ENCODE measurements around the gene KRABD2.
"Not testable (repeated sequence)": the region's sequence is repeated elsewhere in the genome, so short reads cannot be mapped to it uniquely, and the experiment has no call there.

The KRABD2 gene

GRCh38 chr17:8405499-8406016 lies 29.1 kb upstream of the KRABD2 start:
- no peak for DNase-seq
- no peaks in the 10 kb centered on the region for H3K9me3 Mint-ChIP-seq
- no peaks in the 10 kb centered on the region for H3K36me3 Mint-ChIP-seq
- peaks cover 6 to 8% of the 10 kb centered on the region in 2 donors for H3K4me1 Mint-ChIP-seq
- peaks cover 28 to 33% of the 10 kb centered on the region in 2 donors for H3K27me3 Mint-ChIP-seq
- H3K27ac Mint-ChIP-seq: no peak overlapping the region
- no peak overlapping the region for H3K4me3 Mint-ChIP-seq
- ATAC-seq (replicated peaks): no peak

DNA sequence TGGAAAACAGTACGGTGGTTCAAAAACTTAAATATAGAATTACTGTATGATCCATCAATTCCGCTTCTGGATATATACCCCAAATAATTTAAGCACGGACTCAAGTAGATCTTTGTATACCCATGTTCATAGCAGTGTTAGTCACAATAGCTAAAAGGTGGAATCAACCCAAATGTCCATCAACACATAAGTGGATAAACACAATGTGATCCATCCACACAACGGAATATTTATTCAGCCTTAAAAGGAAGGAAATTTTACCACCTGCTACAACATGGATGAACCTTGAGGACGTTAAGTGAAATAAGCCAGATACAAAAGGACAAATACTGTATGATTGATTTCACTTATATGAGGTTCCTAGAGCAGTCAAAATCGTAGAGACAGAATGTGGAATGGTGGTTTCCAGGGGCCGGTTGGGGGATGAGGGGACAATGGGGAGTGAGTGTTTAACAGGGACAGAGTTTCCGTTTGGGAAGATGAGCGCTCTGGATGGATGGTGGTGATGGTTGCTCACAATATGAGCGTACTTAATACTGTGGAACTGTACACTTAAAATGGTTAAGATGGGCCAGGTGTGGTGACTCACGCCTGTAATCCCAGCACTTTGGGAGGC lies 26.5 kb upstream of the KRABD2 start:
- Mint-ChIP-seq H3K9me3 (no peaks in the 10 kb centered on the region), H3K36me3 (no peaks in the 10 kb centered on the region), H3K27me3 (peaks cover 26 to 31% of the 10 kb centered on the region in 2 donors), H3K27ac (no peak overlapping the region), H3K4me1 (no peaks in the 10 kb centered on the region), H3K4me3 (no peak overlapping the region)
- DNase-seq: no peak
- no peak for ATAC-seq (replicated peaks)

DNA sequence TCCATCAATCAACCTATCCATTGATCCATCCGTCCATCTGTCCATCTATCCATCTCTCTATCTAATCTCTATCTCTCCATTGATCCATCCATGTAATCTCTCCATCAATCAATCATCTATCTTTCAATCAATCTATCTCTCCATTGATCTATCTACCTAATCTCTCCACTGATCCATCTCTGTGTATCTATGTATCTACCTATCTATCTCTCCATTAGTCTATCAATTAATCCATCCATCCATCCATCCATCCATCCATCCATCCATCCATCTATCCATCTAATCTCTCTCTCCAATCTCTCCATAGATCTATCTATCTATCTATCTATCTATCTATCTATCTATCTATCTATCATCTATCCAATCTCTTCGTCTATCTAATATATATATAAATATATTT lies 24.6 kb upstream of the KRABD2 start:
- H3K4me1 Mint-ChIP-seq: no peaks in the 10 kb centered on the region
- DNase-seq: no peak
- H3K36me3 Mint-ChIP-seq: no peaks in the 10 kb centered on the region
- H3K27ac Mint-ChIP-seq: no peak overlapping the region
- H3K27me3 Mint-ChIP-seq: peaks cover 30 to 39% of the 10 kb centered on the region in 2 donors
- ATAC-seq (replicated peaks): no peak
- no peaks in the 10 kb centered on the region for H3K9me3 Mint-ChIP-seq
- no peak overlapping the region for H3K4me3 Mint-ChIP-seq

DNA sequence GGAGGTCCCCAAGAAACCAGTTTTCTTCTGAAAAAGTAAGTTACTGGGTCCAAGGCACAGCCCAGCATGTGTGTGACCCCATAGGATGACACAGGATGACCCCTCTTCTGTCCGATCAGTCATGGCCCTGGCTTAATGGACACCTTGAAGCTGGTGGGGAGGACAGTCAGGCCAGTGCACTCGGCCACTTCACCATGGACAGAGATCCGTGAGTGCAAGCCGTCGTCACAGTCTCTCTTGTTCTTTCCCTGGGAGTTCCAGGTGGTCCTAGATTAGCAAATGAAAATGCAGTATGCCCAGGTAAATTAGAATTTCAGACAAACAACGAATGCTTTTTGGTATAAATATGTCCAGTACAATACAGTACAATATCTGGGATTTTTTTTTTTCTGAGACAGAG lies 22.5 kb upstream of the KRABD2 start:
- DNase-seq: no peak
- H3K4me3 Mint-ChIP-seq: no peak overlapping the region
- H3K36me3 Mint-ChIP-seq: no peaks in the 10 kb centered on the region
- no peak for ATAC-seq (replicated peaks)
- H3K9me3 Mint-ChIP-seq: no peaks in the 10 kb centered on the region
- no peak overlapping the region for H3K27ac Mint-ChIP-seq
- peaks cover 32 to 42% of the 10 kb centered on the region in 2 donors for H3K27me3 Mint-ChIP-seq
- peaks cover 0 to 3% of the 10 kb centered on the region in 2 donors for H3K4me1 Mint-ChIP-seq

- Mint-ChIP-seq H3K4me1 (peaks cover 5 to 10% of the 10 kb centered on the region in 2 donors), H3K27me3 (peaks cover 27 to 37% of the 10 kb centered on the region in 2 donors), H3K9me3 (no peaks in the 10 kb centered on the region), H3K27ac (peak within 1 kb of the TSS; percentile 66), H3K36me3 (no peaks in the 10 kb centered on the region), H3K4me3 (no peak within 1 kb of the TSS)
- ATAC-seq (replicated peaks) (no peak), DNase-seq (no peak)
Measured at GRCh38 chr17:8397636-8398035, 21.1 kb upstream of the KRABD2 start, which contains the start of gene RNF222. Gene RNF222, minus strand, starts transcription at chr17:8397827. Its CDS starts 4,366 bp downstream, at chr17:8393461.

- H3K36me3 Mint-ChIP-seq; H3K9me3 Mint-ChIP-seq; DNase-seq; H3K27ac Mint-ChIP-seq; H3K4me3 Mint-ChIP-seq; ATAC-seq (replicated peaks): not testable (repeated sequence)
- Mint-ChIP-seq H3K4me1 (peaks cover 5 to 10% of the 10 kb centered on the region in 2 donors), H3K27me3 (peaks cover 17 to 26% of the 10 kb centered on the region in 2 donors)
Measured at GRCh38 chr17:8394497-8394896, 18.0 kb upstream of the KRABD2 start.

GRCh38 chr17:8393470-8394231 lies 17.1 kb upstream of the KRABD2 start:
- H3K9me3 Mint-ChIP-seq: no peaks in the 10 kb centered on the region
- H3K36me3 Mint-ChIP-seq: no peaks in the 10 kb centered on the region
- DNase-seq (no peak), ATAC-seq (replicated peaks) (peak; percentile 77 to 90)
- no peak overlapping the region for H3K4me3 Mint-ChIP-seq
- peak overlapping the region; percentile 49 for H3K27ac Mint-ChIP-seq
- peaks cover 17 to 26% of the 10 kb centered on the region in 2 donors for H3K27me3 Mint-ChIP-seq
- peaks cover 5 to 10% of the 10 kb centered on the region in 2 donors for H3K4me1 Mint-ChIP-seq

- no peaks in the 10 kb centered on the region for H3K36me3 Mint-ChIP-seq
- no peak overlapping the region for H3K4me3 Mint-ChIP-seq
- no peak overlapping the region for H3K27ac Mint-ChIP-seq
- ATAC-seq (replicated peaks): no peak
- DNase-seq: no peak
- H3K27me3 Mint-ChIP-seq: peaks cover 13 to 21% of the 10 kb centered on the region in 2 donors
- no peaks in the 10 kb centered on the region for H3K9me3 Mint-ChIP-seq
- H3K4me1 Mint-ChIP-seq: peaks cover 5 to 10% of the 10 kb centered on the region in 2 donors
Measured at GRCh38 chr17:8392674-8393469, 16.4 kb upstream of the KRABD2 start.

DNA sequence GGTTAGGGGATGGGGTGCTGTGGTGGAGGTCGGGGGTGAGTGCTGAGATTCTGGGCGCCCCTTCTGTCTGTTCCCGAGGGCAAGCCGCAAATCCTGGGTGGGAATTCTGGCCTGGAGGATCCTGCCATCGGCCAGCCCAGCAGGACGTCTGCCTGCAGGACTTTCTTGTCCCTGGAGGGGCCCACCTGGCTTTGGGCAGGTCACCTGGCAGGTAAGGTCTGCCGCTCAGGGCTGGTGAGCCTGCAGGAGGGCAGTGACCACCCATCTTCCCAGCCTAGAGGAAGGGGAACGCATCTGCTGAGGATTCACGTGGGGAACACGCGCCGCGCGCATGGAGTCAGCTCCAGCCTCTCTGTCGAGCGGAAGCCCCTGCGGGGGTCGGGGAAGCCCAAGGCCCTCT lies 15.8 kb upstream of the KRABD2 start:
- Mint-ChIP-seq H3K4me3 (no peak overlapping the region), H3K36me3 (peaks cover 0 to 2% of the 10 kb centered on the region in 2 donors), H3K27me3 (peaks cover 8 to 15% of the 10 kb centered on the region in 2 donors), H3K9me3 (no peaks in the 10 kb centered on the region), H3K27ac (no peak overlapping the region), H3K4me1 (peaks cover 8 to 10% of the 10 kb centered on the region in 2 donors)
- ATAC-seq (replicated peaks): no peak
- DNase-seq: no peak

- Mint-ChIP-seq H3K4me3 (no peak overlapping the region), H3K4me1 (peaks cover 8 to 12% of the 10 kb centered on the region in 2 donors), H3K27ac (no peak overlapping the region), H3K36me3 (peaks cover under 1 to 2% of the 10 kb centered on the region in 2 donors), H3K27me3 (peaks cover 7 to 10% of the 10 kb centered on the region in 2 donors), H3K9me3 (no peaks in the 10 kb centered on the region)
- ATAC-seq (replicated peaks) (no peak), DNase-seq (no peak)
Measured at GRCh38 chr17:8391711-8392110, 15.2 kb upstream of the KRABD2 start.

DNA sequence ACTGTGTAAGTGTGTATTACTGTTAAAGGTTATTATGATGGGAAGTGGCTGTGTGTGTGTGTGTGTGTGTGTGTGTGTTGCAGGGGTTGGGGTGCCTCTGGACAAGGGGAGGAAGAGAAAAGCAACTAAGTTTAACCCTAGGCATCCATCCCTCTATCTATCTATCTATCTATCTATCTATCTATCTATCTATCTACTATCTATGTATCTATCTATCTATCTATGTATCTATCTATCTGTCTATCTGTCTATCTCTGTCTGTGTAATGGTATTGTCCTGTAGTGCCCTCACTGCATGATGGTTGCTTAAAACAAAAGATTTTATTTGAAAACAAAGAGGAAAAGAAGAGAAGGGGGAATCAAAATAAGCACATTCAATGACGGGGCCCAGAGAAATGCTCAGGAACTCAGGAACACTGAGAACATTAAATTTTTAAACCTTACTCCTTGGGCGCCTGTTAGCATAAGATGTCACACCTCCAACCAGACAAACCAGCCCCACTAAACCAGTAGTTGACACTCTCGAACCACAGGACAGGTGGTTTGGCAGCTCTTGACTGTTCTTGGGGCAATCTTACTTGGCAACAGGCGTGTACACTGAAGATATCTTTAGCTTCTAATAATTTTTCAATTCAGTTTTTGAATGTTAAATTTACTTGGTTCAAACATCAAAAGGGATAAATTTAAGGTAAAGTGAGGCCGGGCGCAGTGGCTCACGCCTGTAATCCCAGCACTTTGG lies 11.6 kb upstream of the KRABD2 start:
- DNase-seq: no peak
- H3K4me1 Mint-ChIP-seq: peaks cover 11 to 22% of the 10 kb centered on the region in 2 donors
- H3K27me3 Mint-ChIP-seq: no peaks in the 10 kb centered on the region
- H3K4me3 Mint-ChIP-seq: no peak overlapping the region
- ATAC-seq (replicated peaks): no peak
- H3K27ac Mint-ChIP-seq: no peak overlapping the region
- peaks cover 2 to 11% of the 10 kb centered on the region in 2 donors for H3K36me3 Mint-ChIP-seq
- H3K9me3 Mint-ChIP-seq: no peaks in the 10 kb centered on the region

- H3K27ac Mint-ChIP-seq: peak overlapping the region; percentile 26
- H3K4me1 Mint-ChIP-seq: peaks cover 16 to 22% of the 10 kb centered on the region in 2 donors
- no peaks in the 10 kb centered on the region for H3K27me3 Mint-ChIP-seq
- H3K4me3 Mint-ChIP-seq: no peak overlapping the region
- peaks cover 12 to 21% of the 10 kb centered on the region in 2 donors for H3K36me3 Mint-ChIP-seq
- no peaks in the 10 kb centered on the region for H3K9me3 Mint-ChIP-seq
- ATAC-seq (replicated peaks) (no peak), DNase-seq (no peak)
Measured at GRCh38 chr17:8386841-8387240, 10.3 kb upstream of the KRABD2 start.

DNA sequence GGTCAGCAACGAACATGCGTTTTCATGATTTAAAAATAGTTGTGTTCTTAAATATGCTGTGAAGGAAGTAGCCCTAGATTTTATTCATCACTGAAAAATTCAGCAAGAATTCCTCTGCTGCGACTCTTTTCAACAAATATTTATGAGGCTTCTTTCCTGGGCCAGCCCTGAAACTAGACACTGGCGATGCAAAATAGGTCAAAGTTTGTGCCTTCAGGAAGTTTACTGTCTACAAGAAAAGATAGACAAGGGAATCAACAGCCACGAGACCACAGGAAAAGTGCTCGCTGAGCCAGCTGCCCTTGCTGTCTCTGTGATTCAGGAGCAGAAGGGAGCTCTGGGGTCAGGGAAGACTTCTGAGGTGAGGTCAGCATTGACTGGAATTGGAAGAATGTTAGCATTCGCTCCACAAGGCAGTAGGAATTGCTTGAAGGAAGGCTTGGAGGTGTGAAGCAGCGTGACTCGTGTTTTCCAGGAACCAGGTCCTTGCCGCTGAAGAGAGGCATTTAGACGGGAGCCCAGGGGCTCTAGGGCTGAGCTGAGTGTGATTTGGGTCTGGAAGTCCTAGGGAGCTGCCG lies 8.4 kb upstream of the KRABD2 start:
- H3K4me3 Mint-ChIP-seq: peak overlapping the region; percentile 95 to 99
- no peaks in the 10 kb centered on the region for H3K9me3 Mint-ChIP-seq
- H3K36me3 Mint-ChIP-seq: peaks cover 26 to 36% of the 10 kb centered on the region in 2 donors
- ATAC-seq (replicated peaks): no peak
- no peak for DNase-seq
- peak overlapping the region; percentile 34 for H3K27ac Mint-ChIP-seq
- H3K4me1 Mint-ChIP-seq: peaks cover 26 to 34% of the 10 kb centered on the region in 2 donors
- no peaks in the 10 kb centered on the region for H3K27me3 Mint-ChIP-seq

Data from stimulated activated naive B cell treated with anti-CD40 and anti-IgM and Interleukin-4, amounts not matched to agents 10 μg/mL and 1 μg/mL and 100 μg/mL, for 72 hours (primary cell).